Measurements from ENCODE around the gene PCDH15. TPM values are rescaled to one million over a fixed set of nuclear protein-coding genes. Genes with fewer than 3 reads are reported as not detected.

PCDH15 gene
- total RNA-seq, 1 experiment from 2014 or later, result 0.59 TPM

GRCh38 chr10:54444170-54444569 lies 356.9 kb downstream of the PCDH15 start (continued):
- no peak for TF ChIP-seq E2F5 (CRISPR knock-in tag; IDR thresholded peaks at IDR 0.05)

DNA sequence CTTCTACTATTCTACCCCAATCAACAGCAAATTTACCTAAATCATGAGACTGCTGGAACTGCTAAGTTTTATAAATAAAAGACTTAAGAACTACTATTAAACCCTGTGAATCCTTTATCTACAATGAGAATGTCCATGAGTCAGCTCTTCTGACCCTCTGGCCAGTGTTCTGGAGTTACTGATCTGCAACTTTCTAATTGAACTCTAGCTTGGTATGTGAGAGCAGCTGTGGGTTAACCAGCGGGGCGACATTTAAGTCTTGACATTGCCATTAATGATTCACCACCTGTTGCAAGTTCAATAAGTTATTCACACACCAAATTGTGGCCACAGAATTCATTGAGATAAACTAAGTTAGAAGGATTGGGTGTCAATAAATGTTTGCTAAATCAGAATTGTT lies 359.8 kb downstream of the PCDH15 start:
- H3K9me3 Mint-ChIP-seq, result no peaks in the 10 kb centered on the region
- no peak overlapping the region for H3K4me3 Mint-ChIP-seq
- H3K36me3 Mint-ChIP-seq, result no peaks in the 10 kb centered on the region
- H3K27me3 Mint-ChIP-seq (ENCODE audit: low read depth), result no peaks in the 10 kb centered on the region
- CTCF ChIA-PET, result no interaction called here
- POLR2A ChIA-PET, result no interaction called here
- 0 out of 2 replicates have a peak, but pooled peaks have one; percentile 39 for ATAC-seq
- TF ChIP-seq, protein P1, sequence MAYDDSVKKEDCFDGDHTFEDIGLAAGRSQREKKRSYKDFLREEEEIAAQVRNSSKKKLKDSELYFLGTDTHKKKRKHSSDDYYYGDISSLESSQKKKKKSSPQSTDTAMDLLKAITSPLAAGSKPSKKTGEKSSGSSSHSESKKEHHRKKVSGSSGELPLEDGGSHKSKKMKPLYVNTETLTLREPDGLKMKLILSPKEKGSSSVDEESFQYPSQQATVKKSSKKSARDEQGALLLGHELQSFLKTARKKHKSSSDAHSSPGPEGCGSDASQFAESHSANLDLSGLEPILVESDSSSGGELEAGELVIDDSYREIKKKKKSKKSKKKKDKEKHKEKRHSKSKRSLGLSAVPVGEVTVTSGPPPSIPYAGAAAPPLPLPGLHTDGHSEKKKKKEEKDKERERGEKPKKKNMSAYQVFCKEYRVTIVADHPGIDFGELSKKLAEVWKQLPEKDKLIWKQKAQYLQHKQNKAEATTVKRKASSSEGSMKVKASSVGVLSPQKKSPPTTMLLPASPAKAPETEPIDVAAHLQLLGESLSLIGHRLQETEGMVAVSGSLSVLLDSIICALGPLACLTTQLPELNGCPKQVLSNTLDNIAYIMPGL (CRISPR knock-in tag; IDR thresholded peaks at IDR 0.05), result no peak
- TF ChIP-seq RORB (CRISPR knock-in tag; IDR thresholded peaks at IDR 0.05) (no peak), ZNF138 (CRISPR knock-in tag; conservative IDR thresholded peaks at IDR 0.05) (no peak), ELF4 (CRISPR knock-in tag; IDR thresholded peaks at IDR 0.05; ENCODE audit: low read depth) (no peak), FOXK1 (CRISPR knock-in tag; IDR thresholded peaks at IDR 0.05) (no peak), IRF2 (CRISPR knock-in tag; IDR thresholded peaks at IDR 0.05; ENCODE audit: borderline replicate concordance, low read depth) (no peak), GTF2I (CRISPR knock-in tag; conservative IDR thresholded peaks at IDR 0.05) (no peak), TEAD4 (CRISPR knock-in tag; IDR thresholded peaks at IDR 0.05) (no peak)
- TF ChIP-seq, protein P2, sequence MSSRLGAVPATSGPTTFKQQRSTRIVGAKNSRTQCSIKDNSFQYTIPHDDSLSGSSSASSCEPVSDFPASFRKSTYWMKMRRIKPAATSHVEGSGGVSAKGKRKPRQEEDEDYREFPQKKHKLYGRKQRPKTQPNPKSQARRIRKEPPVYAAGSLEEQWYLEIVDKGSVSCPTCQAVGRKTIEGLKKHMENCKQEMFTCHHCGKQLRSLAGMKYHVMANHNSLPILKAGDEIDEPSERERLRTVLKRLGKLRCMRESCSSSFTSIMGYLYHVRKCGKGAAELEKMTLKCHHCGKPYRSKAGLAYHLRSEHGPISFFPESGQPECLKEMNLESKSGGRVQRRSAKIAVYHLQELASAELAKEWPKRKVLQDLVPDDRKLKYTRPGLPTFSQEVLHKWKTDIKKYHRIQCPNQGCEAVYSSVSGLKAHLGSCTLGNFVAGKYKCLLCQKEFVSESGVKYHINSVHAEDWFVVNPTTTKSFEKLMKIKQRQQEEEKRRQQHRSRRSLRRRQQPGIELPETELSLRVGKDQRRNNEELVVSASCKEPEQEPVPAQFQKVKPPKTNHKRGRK (CRISPR knock-in tag; IDR thresholded peaks at IDR 0.05; ENCODE audit: borderline replicate concordance), result no peak
- no peak for DNase-seq (ENCODE audit: low spot score)
- H3K4me1 Mint-ChIP-seq, result peaks cover 39% of the 10 kb centered on the region
- H3K27ac Mint-ChIP-seq, result no peak overlapping the region

DNA sequence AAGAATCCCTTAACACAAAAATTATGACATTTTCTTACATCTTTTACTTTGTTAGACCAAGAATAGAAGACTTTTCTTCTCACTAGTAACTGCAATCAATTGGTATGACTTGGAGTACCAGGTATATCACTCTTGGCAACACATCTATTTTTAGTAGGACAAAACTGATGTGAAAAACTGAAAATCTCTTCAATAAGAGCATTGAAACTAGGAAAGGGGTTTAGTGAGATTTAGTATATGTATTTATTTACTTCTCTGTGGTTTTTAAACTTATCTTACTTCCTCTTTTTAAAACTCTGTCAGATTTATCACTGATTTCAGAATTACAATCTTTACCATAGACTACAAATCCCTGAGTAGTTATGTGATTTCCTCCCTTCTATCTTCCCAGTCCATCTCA lies 366.2 kb downstream of the PCDH15 start:
- Mint-ChIP-seq H3K9me3 (peaks cover 30% of the 10 kb centered on the region), H3K4me1 (peaks cover 26% of the 10 kb centered on the region), H3K36me3 (peaks cover 15% of the 10 kb centered on the region), H3K27ac (no peak overlapping the region), H3K4me3 (no peak overlapping the region), H3K27me3 (ENCODE audit: low read depth) (no peaks in the 10 kb centered on the region)
- ATAC-seq (no peak), DNase-seq (ENCODE audit: low spot score) (no peak)
- POLR2A ChIA-PET, result no interaction called here
- CTCF ChIA-PET, result no interaction called here
- TF ChIP-seq SP1 (CRISPR knock-in tag; conservative IDR thresholded peaks at IDR 0.05) (no peak), ETV6 (CRISPR knock-in tag; IDR thresholded peaks at IDR 0.05) (no peak), IRF2 (CRISPR knock-in tag; IDR thresholded peaks at IDR 0.05; ENCODE audit: borderline replicate concordance, low read depth) (no peak)

DNA sequence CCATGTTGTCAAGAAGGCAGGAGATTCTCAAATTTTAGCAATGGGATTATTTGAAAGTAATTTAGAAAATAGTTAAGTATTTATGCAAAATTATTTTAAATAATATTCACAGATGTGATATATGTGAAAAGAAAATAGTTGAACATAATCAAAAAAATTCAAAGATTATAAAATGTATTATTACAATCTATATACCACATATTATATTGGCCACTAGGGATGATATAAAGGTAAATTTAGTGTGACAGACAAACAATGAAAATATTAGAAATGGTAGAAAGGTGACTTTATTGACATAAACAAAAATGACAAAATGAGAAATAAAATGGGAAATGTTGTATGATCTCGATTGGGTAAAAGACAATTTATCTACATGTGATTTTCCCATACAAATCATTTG lies 385.5 kb downstream of the PCDH15 start:
- H3K9me3 Mint-ChIP-seq, result peaks cover 13% of the 10 kb centered on the region
- no peak overlapping the region for H3K4me3 Mint-ChIP-seq
- ChIA-PET CTCF (no interaction called here), POLR2A (no interaction called here)
- no peaks in the 10 kb centered on the region for H3K27me3 Mint-ChIP-seq (ENCODE audit: low read depth)
- H3K4me1 Mint-ChIP-seq, result peaks cover 13% of the 10 kb centered on the region
- ATAC-seq (no peak), DNase-seq (ENCODE audit: low spot score) (no peak)
- no peak overlapping the region for H3K27ac Mint-ChIP-seq
- TF ChIP-seq MYBL2 (CRISPR knock-in tag; IDR thresholded peaks at IDR 0.05) (no peak), USF2 (CRISPR knock-in tag; IDR thresholded peaks at IDR 0.05) (no peak), TP53 (CRISPR knock-in tag; IDR thresholded peaks at IDR 0.05) (no peak), ZNF121 (CRISPR knock-in tag; IDR thresholded peaks at IDR 0.05) (no peak), MAX (CRISPR knock-in tag; IDR thresholded peaks at IDR 0.05) (no peak), SMAD4 (CRISPR knock-in tag; IDR thresholded peaks at IDR 0.05) (no peak)
- TF ChIP-seq, protein P3, sequence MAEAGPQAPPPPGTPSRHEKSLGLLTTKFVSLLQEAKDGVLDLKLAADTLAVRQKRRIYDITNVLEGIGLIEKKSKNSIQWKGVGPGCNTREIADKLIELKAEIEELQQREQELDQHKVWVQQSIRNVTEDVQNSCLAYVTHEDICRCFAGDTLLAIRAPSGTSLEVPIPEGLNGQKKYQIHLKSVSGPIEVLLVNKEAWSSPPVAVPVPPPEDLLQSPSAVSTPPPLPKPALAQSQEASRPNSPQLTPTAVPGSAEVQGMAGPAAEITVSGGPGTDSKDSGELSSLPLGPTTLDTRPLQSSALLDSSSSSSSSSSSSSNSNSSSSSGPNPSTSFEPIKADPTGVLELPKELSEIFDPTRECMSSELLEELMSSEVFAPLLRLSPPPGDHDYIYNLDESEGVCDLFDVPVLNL (CRISPR knock-in tag; IDR thresholded peaks at IDR 0.05; ENCODE audit: borderline replicate concordance, low read depth), result no peak
- H3K36me3 Mint-ChIP-seq, result peaks cover 11% of the 10 kb centered on the region; the same call in 1 of the 2 replicates

All from WTC11 (cell line).